NT2/D1 (cell line): ENCODE data around the gene NDE1.

ENCODE experiments used
- DNase-seq: peaks from one replicate; pipeline ENCODE4 v3.0.0-alpha.2; 2011; ENCODE audit warnings: low read depth, low spot score
- H3K27me3 ChIP-seq: 2 replicates; pipeline ENCODE4 v1.6.0; 2011; ENCODE audit warnings: mild to moderate bottlenecking; ENCODE audit not compliant: insufficient read length, insufficient read depth
- H3K36me3 ChIP-seq: 2 replicates; pipeline ENCODE4 v1.6.1; 2011; ENCODE audit warnings: mild to moderate bottlenecking, low read length, mixed read lengths; ENCODE audit not compliant: insufficient read depth, insufficient read length
- H3K4me1 ChIP-seq: 2 replicates; pipeline ENCODE4 v1.5.1; 2011; ENCODE audit not compliant: insufficient read depth, insufficient read length
- H3K4me3 ChIP-seq: 2 replicates; pipeline ENCODE4 v1.5.1; 2011; ENCODE audit warnings: low read depth; ENCODE audit not compliant: insufficient read length
- H3K9ac ChIP-seq: 2 replicates; pipeline ENCODE4 v1.6.0; 2011; ENCODE audit warnings: low read depth; ENCODE audit not compliant: insufficient read length
- H3K9me3 ChIP-seq: 2 replicates; pipeline ENCODE4 v1.5.1; 2011; ENCODE audit warnings: mild to moderate bottlenecking, low read length; ENCODE audit not compliant: insufficient read depth
- SUZ12 ChIP-seq: IDR thresholded peaks from 2 replicates; pipeline ENCODE4 v1.6.1; 2011; ENCODE audit not compliant: insufficient read length, insufficient read depth; ENCODE audit errors: extremely low read depth
- YY1 ChIP-seq: IDR thresholded peaks from 2 replicates; pipeline ENCODE4 v1.6.1; 2011; ENCODE audit not compliant: insufficient read length, insufficient read depth
- ZNF274 ChIP-seq: IDR thresholded peaks from 2 replicates; pipeline ENCODE4 v1.6.1; 2011; ENCODE audit warnings: mild to moderate bottlenecking, low read depth, low read length

NDE1 gene

GRCh38 chr16:15747937-15748336 lies 97.9 kb downstream of the NDE1 start:
- DNase-seq = no peak
- Histone ChIP-seq H3K36me3 (no peaks in the 10 kb centered on the region), H3K27me3 (no peaks in the 10 kb centered on the region), H3K4me1 (no peaks in the 10 kb centered on the region), H3K9ac (no peak overlapping the region), H3K4me3 (no peak overlapping the region), H3K9me3 (no peaks in the 10 kb centered on the region)
- TF ChIP-seq YY1 (no peak), ZNF274 (no peak), SUZ12 (no peak)

DNA sequence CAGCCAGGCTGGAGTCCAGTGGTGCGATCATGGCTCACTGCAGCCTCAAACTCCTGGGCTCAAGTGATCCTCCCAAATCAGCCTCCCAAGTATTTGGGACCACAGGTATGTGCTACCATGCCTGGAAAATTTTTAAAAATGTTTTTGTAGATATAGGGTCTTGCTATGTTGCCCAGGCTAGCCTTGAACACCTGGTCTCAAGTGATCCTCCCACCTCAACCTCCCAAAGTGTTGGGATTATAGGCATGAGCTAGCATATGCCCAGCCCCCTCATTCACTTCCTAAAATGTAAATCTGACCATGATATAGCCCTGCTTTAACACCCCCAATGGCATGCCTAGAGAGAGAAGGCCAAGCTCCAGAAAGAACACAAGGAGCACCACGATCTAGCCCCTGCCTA lies 98.6 kb downstream of the NDE1 start:
- H3K27me3 ChIP-seq = no peaks in the 10 kb centered on the region

DNA sequence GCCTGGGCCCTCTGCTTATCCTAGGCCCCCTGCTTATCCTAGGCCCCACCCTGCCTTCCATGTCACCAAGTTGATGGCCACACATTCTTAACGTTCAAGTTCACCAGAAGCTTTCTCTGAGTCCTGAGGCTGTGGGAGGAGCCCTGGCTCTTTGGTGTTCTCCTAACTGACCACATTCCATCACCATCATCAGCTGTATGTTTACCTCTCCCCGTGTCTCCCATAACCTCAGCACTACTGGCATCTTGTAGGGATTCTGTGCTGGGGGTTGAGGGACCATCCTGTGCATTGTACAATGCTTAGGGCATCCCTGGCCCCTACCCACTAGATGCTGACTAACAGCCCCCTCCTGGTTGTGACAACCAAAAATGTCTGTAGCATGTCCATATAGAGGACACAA lies 99.3 kb downstream of the NDE1 start:
- Histone ChIP-seq H3K27me3 (no peaks in the 10 kb centered on the region), H3K9ac (no peak overlapping the region), H3K36me3 (no peaks in the 10 kb centered on the region), H3K4me1 (no peaks in the 10 kb centered on the region), H3K9me3 (no peaks in the 10 kb centered on the region), H3K4me3 (no peak overlapping the region)
- no peak for DNase-seq
- no peak for TF ChIP-seq YY1
- no peak for TF ChIP-seq ZNF274
- no peak for TF ChIP-seq SUZ12

More for the DNA sequence above, 98.6 kb downstream of the NDE1 start:
- H3K9me3 ChIP-seq = no peaks in the 10 kb centered on the region
- DNase-seq = no peak
- H3K4me3 ChIP-seq = no peak overlapping the region
- no peaks in the 10 kb centered on the region for H3K4me1 ChIP-seq
- no peak for TF ChIP-seq YY1
- TF ChIP-seq SUZ12 = no peak
- no peak for TF ChIP-seq ZNF274
- H3K9ac ChIP-seq = no peak overlapping the region
- no peaks in the 10 kb centered on the region for H3K36me3 ChIP-seq

DNA sequence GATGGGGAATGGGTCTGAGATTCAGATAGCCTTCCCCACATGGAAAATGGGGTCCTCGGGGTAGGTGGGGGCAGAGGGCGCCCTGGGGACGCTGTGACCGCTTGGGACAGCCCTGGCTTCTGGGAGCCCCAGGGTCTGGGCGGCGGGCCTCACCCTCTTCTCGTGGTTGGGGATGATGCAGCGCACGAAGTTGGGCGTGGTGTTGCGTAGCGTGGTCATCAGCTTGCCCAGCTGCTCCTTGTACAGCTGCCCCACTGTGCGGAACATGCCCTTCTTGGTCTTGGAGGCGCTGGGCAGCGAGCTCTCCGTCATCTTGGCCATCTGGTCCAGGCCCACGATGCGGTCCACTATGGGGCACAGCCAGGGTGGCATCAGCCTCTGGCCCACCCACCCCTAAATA lies 99.9 kb downstream of the NDE1 start:
- H3K4me1 ChIP-seq = no peaks in the 10 kb centered on the region
- no peaks in the 10 kb centered on the region for H3K27me3 ChIP-seq
- H3K9me3 ChIP-seq = no peaks in the 10 kb centered on the region
- no peak for DNase-seq
- H3K9ac ChIP-seq = no peak overlapping the region
- no peaks in the 10 kb centered on the region for H3K36me3 ChIP-seq
- TF ChIP-seq YY1 (no peak), SUZ12 (no peak), ZNF274 (no peak)
- no peak overlapping the region for H3K4me3 ChIP-seq

GRCh38 chr16:15751940-15752339 lies 101.9 kb downstream of the NDE1 start:
- Histone ChIP-seq H3K9ac (no peak overlapping the region), H3K27me3 (no peaks in the 10 kb centered on the region), H3K4me1 (no peaks in the 10 kb centered on the region), H3K36me3 (no peaks in the 10 kb centered on the region), H3K4me3 (no peak overlapping the region), H3K9me3 (no peaks in the 10 kb centered on the region)
- TF ChIP-seq SUZ12 = no peak
- no peak for TF ChIP-seq YY1
- TF ChIP-seq ZNF274 = no peak
- no peak for DNase-seq

DNA sequence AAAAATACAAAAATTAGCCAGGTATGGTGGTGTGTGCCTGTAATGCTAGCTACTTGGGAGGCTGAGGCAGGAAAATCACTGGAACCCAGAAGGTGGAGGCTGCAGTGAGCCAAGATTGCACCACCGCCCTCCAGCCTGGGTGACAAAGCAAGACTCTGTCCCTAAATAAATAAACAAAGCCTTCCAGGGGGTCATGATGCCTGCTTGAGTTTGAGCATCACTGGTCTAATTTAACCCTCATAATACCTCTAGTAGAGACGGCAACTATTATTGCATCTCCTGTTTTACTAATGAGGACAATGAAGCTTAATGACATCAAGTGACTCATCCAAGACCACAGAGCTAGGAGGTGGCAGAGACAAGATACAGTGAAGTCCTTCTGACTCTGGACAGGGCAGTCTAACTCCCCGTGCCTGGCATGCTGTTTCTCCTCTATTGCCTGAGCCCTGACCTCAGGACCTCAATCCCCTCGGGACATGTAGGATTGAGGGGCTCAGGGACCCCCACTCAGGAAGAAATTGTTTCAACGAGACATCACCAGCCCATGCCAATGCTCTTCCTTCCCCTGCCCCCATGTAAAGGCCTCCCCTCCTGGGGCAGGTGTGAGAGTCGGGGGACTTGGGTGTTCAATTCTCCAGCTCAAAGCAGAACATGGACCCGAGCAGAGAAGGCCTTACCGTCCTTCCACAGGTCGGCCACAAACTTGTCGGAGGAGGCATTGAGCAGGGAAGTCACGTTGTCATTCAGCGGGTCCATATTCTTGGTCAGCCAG lies 102.9 kb downstream of the NDE1 start:
- H3K4me3 ChIP-seq = no peak overlapping the region
- no peak for TF ChIP-seq SUZ12
- TF ChIP-seq YY1 = no peak
- no peak for TF ChIP-seq ZNF274
- no peaks in the 10 kb centered on the region for H3K4me1 ChIP-seq
- no peaks in the 10 kb centered on the region for H3K27me3 ChIP-seq
- H3K9me3 ChIP-seq = no peaks in the 10 kb centered on the region
- H3K36me3 ChIP-seq = no peaks in the 10 kb centered on the region
- H3K9ac ChIP-seq = no peak overlapping the region
- no peak for DNase-seq

GRCh38 chr16:15754821-15755534 lies 104.9 kb downstream of the NDE1 start:
- H3K4me1 ChIP-seq = no peaks in the 10 kb centered on the region
- no peak overlapping the region for H3K4me3 ChIP-seq
- no peak overlapping the region for H3K9ac ChIP-seq
- TF ChIP-seq SUZ12 (no peak), ZNF274 (no peak), YY1 (no peak)
- H3K27me3 ChIP-seq = no peaks in the 10 kb centered on the region
- no peaks in the 10 kb centered on the region for H3K36me3 ChIP-seq
- no peak for DNase-seq
- no peaks in the 10 kb centered on the region for H3K9me3 ChIP-seq

- Histone ChIP-seq H3K9me3 (no peaks in the 10 kb centered on the region), H3K9ac (no peak overlapping the region), H3K27me3 (no peaks in the 10 kb centered on the region), H3K36me3 (no peaks in the 10 kb centered on the region), H3K4me3 (no peak overlapping the region), H3K4me1 (peaks cover 2% of the 10 kb centered on the region)
- TF ChIP-seq YY1 = no peak
- no peak for TF ChIP-seq SUZ12
- no peak for TF ChIP-seq ZNF274
- DNase-seq = no peak
These were observed 107.0 kb downstream of the NDE1 start for GRCh38 chr16:15757077-15757386.
